Measurements from ENCODE around the gene SMAD2.

- TF ChIP-seq, protein P1, sequence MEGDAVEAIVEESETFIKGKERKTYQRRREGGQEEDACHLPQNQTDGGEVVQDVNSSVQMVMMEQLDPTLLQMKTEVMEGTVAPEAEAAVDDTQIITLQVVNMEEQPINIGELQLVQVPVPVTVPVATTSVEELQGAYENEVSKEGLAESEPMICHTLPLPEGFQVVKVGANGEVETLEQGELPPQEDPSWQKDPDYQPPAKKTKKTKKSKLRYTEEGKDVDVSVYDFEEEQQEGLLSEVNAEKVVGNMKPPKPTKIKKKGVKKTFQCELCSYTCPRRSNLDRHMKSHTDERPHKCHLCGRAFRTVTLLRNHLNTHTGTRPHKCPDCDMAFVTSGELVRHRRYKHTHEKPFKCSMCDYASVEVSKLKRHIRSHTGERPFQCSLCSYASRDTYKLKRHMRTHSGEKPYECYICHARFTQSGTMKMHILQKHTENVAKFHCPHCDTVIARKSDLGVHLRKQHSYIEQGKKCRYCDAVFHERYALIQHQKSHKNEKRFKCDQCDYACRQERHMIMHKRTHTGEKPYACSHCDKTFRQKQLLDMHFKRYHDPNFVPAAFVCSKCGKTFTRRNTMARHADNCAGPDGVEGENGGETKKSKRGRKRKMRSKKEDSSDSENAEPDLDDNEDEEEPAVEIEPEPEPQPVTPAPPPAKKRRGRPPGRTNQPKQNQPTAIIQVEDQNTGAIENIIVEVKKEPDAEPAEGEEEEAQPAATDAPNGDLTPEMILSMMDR (IDR thresholded peaks at IDR 0.05): no peak
- TF ChIP-seq POLR2A (IDR thresholded peaks at IDR 0.05): no peak
These were observed 113.3 kb downstream of the SMAD2 start for GRCh38 chr18:47817017-47817794.

Data from right lobe of liver (tissue), 4 donors.